Stimulated activated CD4-positive, alpha-beta T cell treated with anti-CD3 and anti-CD28 coated beads, Interleukin-1b, Interleukin-23, amount 100 ng/mL, for 48 hours (primary cell): ENCODE data around the gene TSPAN13.
"Not testable (repeated sequence)": the region's sequence is repeated elsewhere in the genome, so short reads cannot be mapped to it uniquely, and the experiment has no call there.

Experiments
- DNase-seq: peaks from one replicate; pipeline ENCODE4 v3.0.0-alpha.2; 2020

Gene TSPAN13

DNA sequence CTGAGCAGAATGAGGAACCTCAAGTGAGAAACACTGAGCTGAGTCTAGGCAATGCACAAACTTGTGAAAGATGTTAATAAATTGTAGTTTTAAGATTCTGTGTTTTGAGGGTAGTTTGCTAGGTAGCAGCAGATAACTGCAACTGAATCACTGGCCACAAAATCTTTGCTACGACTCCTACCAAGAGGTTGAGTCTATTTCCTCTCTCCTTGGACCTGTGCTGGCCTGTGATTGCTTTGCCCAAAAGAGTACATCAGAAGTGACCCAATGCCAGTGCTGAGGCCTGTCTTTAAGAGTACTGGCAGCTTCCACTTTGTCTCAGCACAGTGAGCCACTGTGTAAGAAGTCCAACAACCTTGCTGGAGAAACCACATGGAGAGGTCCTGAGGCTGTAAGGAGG is 11.9 kb upstream of the TSPAN13 start:
- no peak for DNase-seq

DNA sequence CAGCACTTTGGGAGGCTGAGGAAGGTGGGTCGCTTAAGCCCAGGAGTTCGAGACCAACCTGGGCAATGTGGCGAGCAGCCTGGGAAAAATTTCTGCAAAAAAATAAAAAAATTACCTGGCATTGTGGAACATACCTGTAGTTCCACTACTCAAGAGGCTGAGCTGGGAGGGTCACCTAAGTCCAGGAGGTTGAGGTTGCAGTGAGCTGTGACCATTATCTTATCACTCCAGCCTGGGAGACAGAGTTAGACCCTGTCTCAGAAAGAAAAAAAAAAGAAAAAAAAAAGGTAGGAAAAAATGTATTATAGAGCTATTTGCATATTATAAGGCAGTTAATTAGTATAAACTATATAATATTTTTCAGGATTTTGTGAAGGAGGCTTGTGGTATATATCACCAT is 11.0 kb upstream of the TSPAN13 start:
- DNase-seq, result no peak

DNA sequence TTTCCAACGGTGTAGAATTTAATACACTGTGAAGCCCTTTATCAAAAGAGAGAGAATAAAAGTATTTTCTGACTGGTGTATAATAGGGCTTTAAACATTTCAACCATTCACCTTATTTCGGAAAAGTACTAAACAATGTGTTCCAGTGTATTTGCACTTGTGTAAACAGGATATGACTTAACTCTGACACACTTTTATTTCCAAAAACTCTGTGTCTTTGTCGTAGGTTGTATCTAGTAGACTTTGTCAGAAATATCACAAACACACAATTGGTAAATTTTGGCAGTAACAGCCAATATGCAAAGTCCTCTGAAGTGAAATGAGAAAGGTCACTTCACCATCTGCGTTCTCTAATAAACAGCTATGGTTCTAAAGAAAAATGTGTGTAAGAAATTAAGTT is 10.3 kb upstream of the TSPAN13 start:
- no peak for DNase-seq

GRCh38 chr7:16744518-16745250 is 8.9 kb upstream of the TSPAN13 start:
- no peak for DNase-seq

DNA sequence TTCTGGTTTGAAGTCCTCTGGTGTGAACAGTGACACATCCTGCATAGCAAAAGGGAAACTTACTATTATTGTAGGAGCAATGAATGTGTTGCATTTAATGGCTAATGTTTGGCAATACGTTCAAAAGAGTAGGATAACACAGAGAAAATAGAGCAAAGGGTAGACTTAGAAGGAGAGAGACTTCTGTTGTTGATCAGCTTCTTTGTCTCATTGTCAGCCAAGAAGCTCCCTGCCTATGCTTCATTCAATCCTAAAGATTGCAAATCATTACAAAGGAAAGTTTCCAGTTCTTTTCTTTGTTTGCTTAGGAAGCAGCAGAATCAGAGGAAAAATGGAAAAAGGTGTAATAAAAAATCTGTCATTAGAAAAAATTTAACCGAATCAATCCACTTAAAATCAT is 7.9 kb upstream of the TSPAN13 start:
- no peak for DNase-seq

DNA sequence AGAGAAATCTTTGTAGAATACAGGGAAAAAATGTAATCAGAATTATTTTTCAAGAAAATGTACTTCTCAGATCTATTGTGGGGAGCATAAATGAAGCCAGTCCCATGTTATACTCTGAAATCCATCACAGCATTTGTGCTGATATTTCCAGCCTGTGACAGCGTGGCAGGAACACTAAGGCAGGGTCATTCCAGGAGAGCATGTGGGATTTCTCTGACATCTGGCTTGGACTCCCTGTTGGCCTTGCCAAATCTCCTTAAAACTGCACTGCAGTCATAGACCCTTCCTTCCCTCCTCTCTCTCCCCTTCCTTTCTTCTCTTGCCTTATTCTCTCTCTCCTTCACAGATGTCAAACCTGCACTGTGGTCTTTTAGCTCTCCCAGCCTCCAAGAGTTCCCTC is 6.5 kb upstream of the TSPAN13 start:
- DNase-seq, result no peak

DNA sequence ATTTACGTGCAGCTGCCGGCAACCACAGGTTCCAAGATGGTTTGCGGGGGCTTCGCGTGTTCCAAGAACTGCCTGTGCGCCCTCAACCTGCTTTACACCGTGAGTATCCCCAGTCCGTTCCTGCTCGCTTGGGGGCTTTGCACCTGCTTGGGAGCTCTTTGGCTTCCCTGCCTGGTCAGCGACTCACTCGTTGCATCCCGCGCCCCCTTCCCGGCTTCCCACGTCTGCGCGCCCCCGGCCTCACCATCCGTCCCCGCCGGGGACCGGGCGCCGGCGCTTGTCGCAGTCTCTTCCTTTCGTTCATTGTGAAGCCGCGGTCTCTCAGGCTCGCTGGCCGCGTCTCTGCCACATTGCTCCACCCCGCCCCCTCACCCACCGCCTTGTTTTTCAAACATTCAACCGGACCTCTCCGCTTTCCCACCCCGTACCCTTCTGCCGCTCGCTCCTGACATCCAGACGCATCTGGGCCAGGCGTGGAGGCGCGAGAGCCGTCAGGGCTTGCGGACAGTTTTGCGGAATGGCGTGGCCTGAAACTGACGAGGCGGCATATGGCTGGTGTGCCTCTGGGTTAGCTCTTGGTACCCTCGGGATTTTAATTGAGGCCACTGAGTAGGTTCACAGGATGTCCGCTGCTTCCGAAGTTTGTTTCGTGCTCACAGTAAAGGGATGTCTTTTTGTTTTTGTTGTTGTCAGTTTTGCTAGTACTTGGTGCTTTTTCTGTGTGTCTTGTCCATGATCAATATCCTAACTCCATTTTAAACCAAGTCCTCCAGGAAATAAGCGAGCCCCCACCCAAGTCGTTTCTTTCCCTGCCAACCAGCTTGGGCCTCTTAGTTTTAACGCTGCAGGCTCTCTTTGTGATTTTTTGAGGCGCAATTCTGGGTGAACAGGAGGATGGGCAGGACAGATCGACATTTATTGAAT is 639 bp downstream of the TSPAN13 start:
- DNase-seq, result no peak

GRCh38 chr7:16754856-16755317 is 1.3 kb downstream of the TSPAN13 start:
- DNase-seq, result no peak

- no peak for DNase-seq
These were observed 1.8 kb downstream of the TSPAN13 start for GRCh38 chr7:16755397-16755796.

DNA sequence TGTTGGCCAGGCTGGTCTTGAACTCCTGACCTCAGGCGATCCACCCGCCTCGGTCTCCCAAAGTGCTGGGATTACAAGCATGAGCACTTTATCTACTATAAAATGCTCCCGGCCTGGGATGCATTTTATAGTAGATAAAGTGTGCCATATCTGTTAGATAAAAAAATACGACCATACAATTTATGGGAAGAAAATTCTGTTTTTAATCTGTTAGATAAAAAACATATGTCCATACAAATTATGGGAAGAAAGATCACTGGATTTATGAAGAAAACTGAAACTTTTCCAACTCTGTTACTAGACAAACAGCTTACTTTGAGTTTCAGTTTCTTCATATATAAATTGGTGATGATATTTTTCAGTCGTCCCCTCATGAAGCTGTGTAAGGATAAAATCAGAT is 4.5 kb downstream of the TSPAN13 start:
- no peak for DNase-seq

GRCh38 chr7:16758631-16759611 is 5.4 kb downstream of the TSPAN13 start:
- DNase-seq, result no peak

DNA sequence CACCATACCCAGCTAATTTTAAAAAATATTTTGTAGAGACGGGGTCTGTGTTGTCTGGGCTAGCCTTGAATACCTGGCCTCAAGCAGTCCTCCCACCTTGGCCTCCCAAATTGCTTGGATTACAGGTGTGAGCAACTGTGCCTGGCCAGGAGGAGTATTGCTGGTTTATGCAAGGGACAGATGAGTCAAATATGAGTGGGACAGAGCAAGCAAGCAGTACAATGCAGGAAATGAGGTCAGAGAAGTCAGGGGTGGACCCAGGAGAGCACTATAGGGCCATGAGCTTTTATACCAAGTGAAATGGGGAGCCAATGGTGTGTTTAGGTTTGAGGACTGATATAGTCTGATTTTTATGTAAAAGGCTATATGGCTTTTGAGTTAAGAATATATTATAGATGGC is 6.3 kb downstream of the TSPAN13 start:
- DNase-seq, result no peak

DNA sequence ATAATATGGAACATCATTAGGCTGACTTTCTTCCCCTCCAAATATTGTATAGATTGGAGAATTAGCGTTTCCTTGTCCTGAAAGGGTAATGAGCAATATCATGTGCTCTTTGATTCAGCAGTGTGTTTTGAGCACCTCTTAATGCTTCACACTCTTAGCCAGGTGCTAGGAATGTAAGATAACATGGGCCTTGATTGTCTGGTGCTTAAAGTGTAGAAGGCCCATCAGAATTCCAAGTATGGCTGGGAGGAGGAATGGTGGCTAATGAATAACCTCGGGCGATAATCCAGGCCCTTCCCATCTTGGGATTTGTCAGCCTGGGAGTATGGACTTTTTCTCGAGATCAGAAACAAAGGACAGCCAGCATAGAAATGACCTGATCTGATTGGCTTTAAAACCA is 8.6 kb downstream of the TSPAN13 start:
- DNase-seq, result no peak

- DNase-seq, result no peak
These were observed 11.4 kb downstream of the TSPAN13 start for GRCh38 chr7:16764942-16765341.

DNA sequence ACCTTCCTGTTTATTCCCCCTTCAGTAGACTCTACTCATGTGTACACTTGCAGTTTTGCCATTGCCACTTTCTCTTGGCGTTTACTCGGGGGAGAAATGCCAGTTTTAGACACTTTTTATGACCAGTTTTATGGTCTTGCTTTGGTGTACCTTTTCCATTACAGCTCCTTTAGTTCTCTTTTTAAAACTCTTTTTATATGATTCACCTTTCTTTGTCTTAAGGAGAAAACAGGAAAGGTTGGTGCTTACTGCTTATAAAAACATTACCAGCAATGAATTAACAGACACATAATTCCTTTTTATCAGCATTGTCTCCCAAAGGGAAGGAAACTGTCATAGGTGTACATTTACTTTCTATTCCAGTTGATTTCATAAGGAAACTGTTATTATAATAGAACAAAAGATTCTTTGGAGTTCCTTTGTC is 11.9 kb downstream of the TSPAN13 start:
- no peak for DNase-seq

DNA sequence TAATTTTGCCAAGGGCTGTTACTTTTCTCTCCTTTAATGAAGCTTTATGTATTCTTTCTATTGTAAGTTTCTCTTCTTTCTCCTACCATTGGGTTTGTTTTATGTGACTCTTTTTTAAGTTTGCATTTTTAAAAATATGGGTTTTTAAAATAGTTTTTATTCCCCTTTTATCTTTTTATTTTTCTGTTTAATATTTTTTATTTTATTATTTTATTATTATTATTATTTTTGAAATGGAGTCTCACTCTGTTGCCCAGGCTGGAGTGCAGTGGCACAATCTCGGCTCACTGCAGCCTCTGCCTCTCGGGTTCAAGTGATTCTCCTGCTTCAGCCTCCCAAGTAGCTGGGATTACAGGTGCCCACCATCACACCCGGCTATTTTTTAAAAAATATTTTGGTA is 16.4 kb downstream of the TSPAN13 start:
- DNase-seq, result not testable (repeated sequence)

- DNase-seq, result no peak
These were observed 17.2 kb downstream of the TSPAN13 start for GRCh38 chr7:16770657-16771329.

- no peak for DNase-seq
These were observed 19.8 kb downstream of the TSPAN13 start for GRCh38 chr7:16773326-16773725.

DNA sequence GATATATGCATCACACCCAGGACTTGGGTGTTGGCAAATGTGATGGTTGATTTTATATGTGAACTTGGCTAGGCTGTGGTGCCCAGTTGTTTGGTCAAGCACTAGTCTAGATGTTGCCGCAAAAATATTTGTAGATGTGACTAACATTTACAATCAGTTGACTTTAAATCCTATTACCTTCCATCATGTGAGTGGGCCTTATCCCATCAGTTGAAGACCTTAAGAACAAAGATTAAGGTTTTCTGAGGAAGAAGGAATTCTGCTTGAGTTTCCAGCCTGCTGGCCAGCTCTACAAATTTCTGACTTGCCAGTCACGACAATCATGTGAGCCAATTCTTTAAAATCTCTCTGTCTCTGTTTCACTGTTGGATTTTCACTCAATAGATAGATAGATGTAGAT is 20.3 kb downstream of the TSPAN13 start:
- DNase-seq, result no peak

DNA sequence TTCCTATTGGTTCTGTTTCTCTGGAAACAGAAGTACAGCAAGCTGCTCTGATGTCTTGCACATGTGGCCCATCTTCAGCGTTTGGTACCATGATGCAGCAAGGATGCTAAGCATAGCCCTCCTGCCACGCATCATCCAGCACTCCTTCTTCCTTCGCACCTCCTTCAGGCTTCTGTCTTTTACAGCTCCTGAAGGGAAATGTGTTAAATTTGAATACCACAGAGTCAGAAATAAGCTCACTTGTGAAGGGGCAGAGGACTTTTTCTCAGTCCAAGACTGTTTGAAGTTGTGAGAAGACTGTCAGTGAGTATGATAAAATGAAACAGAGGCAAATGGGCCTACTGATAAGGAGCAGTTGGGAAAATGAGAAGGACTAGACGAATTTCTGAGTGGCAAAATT is 20.7 kb downstream of the TSPAN13 start:
- no peak for DNase-seq

- DNase-seq, result no peak
These were observed 21.4 kb downstream of the TSPAN13 start for GRCh38 chr7:16774986-16775385.

DNA sequence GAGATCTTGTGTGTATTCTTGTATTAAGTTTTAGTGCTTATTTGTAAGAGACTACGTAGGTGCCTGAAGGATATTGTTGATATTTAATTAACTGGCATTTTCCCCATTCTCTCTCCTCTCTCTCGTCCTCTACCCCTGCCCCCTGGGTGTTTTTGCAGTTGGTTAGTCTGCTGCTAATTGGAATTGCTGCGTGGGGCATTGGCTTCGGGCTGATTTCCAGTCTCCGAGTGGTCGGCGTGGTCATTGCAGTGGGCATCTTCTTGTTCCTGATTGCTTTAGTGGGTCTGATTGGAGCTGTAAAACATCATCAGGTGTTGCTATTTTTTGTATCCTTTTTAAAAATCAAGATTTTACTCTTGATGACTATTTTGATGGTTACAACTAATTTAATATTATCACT is 22.5 kb downstream of the TSPAN13 start:
- DNase-seq, result no peak
